H9 (cell line): ENCODE measurements around the gene PTPRR. TPM values are rescaled to one million over a fixed set of nuclear protein-coding genes. Genes with fewer than 3 reads are reported as not detected.

Experiments
- DNase-seq: peaks from one replicate; pipeline ENCODE4 v3.0.0-alpha.2; 2017
- H2AFZ ChIP-seq: one replicate; pipeline ENCODE4 v1.6.1; 2013; ENCODE audit warnings: mild to moderate bottlenecking, low read length, control low read depth, moderate library complexity
- H2AK5ac ChIP-seq: 2 replicates; pipeline ENCODE4 v1.6.1; 2013; ENCODE audit warnings: low read length, control low read depth, mixed read lengths; ENCODE audit not compliant: insufficient read length
- H2BK120ac ChIP-seq: one replicate; pipeline ENCODE4 v1.6.1; 2013; ENCODE audit warnings: low read depth, mild to moderate bottlenecking, low read length, control low read depth, inconsistent platforms; ENCODE audit not compliant: poor library complexity, severe bottlenecking
- H2BK12ac ChIP-seq: 2 replicates; pipeline ENCODE4 v1.6.1; 2013; ENCODE audit warnings: low read length, control low read depth, mixed read lengths, low read depth; ENCODE audit not compliant: insufficient read length
- H2BK15ac ChIP-seq: 2 replicates; pipeline ENCODE4 v1.6.1; 2013; ENCODE audit warnings: low read depth, low read length, control low read depth
- H2BK20ac ChIP-seq: one replicate; pipeline ENCODE4 v1.6.1; 2013; ENCODE audit warnings: low read depth, mild to moderate bottlenecking, low read length, control low read depth, inconsistent platforms; ENCODE audit not compliant: poor library complexity, severe bottlenecking
- H2BK5ac ChIP-seq: 2 replicates; pipeline ENCODE4 v1.6.1; 2013; ENCODE audit warnings: low read length, control low read depth, mixed read lengths; ENCODE audit not compliant: insufficient read length
- H3K14ac ChIP-seq: 2 replicates; pipeline ENCODE4 v1.6.1; 2013; ENCODE audit warnings: low read length, control low read depth; ENCODE audit not compliant: insufficient read depth
- H3K18ac ChIP-seq: 2 replicates; pipeline ENCODE4 v1.6.1; 2013; ENCODE audit warnings: low read depth, mild to moderate bottlenecking, mixed read lengths, low read length, control low read depth; ENCODE audit not compliant: insufficient read length
- H3K23ac ChIP-seq: 2 replicates; pipeline ENCODE4 v1.6.1; 2013; ENCODE audit warnings: low read length, control low read depth, mixed read lengths, low read depth; ENCODE audit not compliant: insufficient read length
- H3K23me2 ChIP-seq: 2 replicates; pipeline ENCODE4 v1.6.1; 2013; ENCODE audit warnings: low read depth, mild to moderate bottlenecking, mixed read lengths, low read length, control low read depth; ENCODE audit not compliant: insufficient read length, poor library complexity, severe bottlenecking
- H3K27ac ChIP-seq: 2 replicates; pipeline ENCODE4 v1.5.1; 2013; ENCODE audit warnings: low read length, control low read depth, mixed read lengths, low read depth; ENCODE audit not compliant: insufficient read length
- H3K27me3 ChIP-seq: 2 replicates; pipeline ENCODE4 v1.6.1; 2013; ENCODE audit warnings: low read length, control low read depth, inconsistent platforms; ENCODE audit not compliant: insufficient read depth
- H3K4ac ChIP-seq: 2 replicates; pipeline ENCODE4 v1.6.1; 2013; ENCODE audit warnings: low read depth, mild to moderate bottlenecking, control low read depth, inconsistent platforms, low read length, moderate library complexity
- H3K4me1 ChIP-seq: 2 replicates; pipeline ENCODE4 v1.6.1; 2013; ENCODE audit warnings: low read length, control low read depth, inconsistent platforms; ENCODE audit not compliant: insufficient read depth
- H3K4me2 ChIP-seq: 2 replicates; pipeline ENCODE4 v1.6.1; 2013; ENCODE audit warnings: low read length, control low read depth, mixed read lengths; ENCODE audit not compliant: insufficient read length, insufficient read depth
- H3K56ac ChIP-seq: 2 replicates; pipeline ENCODE4 v1.6.1; 2013; ENCODE audit warnings: low read depth, mild to moderate bottlenecking, mixed read lengths, low read length, control low read depth; ENCODE audit not compliant: insufficient read length
- H3K79me1 ChIP-seq: 2 replicates; pipeline ENCODE4 v1.6.1; 2013; ENCODE audit warnings: low read depth, mild to moderate bottlenecking, moderate library complexity, low read length, control low read depth, inconsistent platforms; ENCODE audit not compliant: insufficient read depth, poor library complexity, severe bottlenecking
- H3K79me2 ChIP-seq: 2 replicates; pipeline ENCODE4 v1.6.1; 2013; ENCODE audit warnings: low read length, control low read depth, inconsistent platforms; ENCODE audit not compliant: insufficient read depth
- H3K9ac ChIP-seq: 2 replicates; pipeline ENCODE4 v1.6.1; 2013; ENCODE audit warnings: low read length, control low read depth, mixed read lengths; ENCODE audit not compliant: insufficient read length; ENCODE audit errors: extremely low read depth
- H3K9me3 ChIP-seq: one replicate; pipeline ENCODE4 v1.6.1; 2013; ENCODE audit warnings: low read depth, low read length, inconsistent platforms; ENCODE audit not compliant: control insufficient read depth
- H3T11ph ChIP-seq: one replicate; pipeline ENCODE4 v1.6.1; 2013; ENCODE audit warnings: mild to moderate bottlenecking, low read length, control low read depth, inconsistent platforms
- H4K20me1 ChIP-seq: one replicate; pipeline ENCODE4 v1.6.1; 2013; ENCODE audit not compliant: control insufficient read depth, insufficient read length, insufficient read depth
- H4K5ac ChIP-seq: 2 replicates; pipeline ENCODE4 v1.6.1; 2013; ENCODE audit warnings: low read depth, mild to moderate bottlenecking, mixed read lengths, low read length, control low read depth; ENCODE audit not compliant: insufficient read length
- H4K8ac ChIP-seq: replicated peaks from 2 replicates; pipeline ENCODE4 v1.6.1; 2013; ENCODE audit warnings: low read length, control low read depth, mixed read lengths, low read depth; ENCODE audit not compliant: insufficient read length
- H4K91ac ChIP-seq: 2 replicates; pipeline ENCODE4 v1.6.1; 2013; ENCODE audit warnings: low read depth, mild to moderate bottlenecking, moderate library complexity, mixed read lengths, low read length, control low read depth; ENCODE audit not compliant: insufficient read length
- H3K27ac Mint-ChIP-seq, 3 experiments: 2 replicates in 2 of 3; 3 replicates in 1 of 3; pipeline ENCODE4 v1.8.0; 2020 to 2021; ENCODE audit warnings: mixed read lengths in 3 of 3, mild to moderate bottlenecking in 1 of 3, moderate library complexity in 1 of 3
- H3K27me3 Mint-ChIP-seq: 2 replicates; pipeline ENCODE4 v1.8.0; 2021; ENCODE audit warnings: low read depth, mild to moderate bottlenecking, moderate library complexity, mixed read lengths
- H3K36me3 Mint-ChIP-seq, 3 experiments: 2 replicates in 2 of 3; 3 replicates in 1 of 3; pipeline ENCODE4 v1.8.0; 2020 to 2021; ENCODE audit warnings: low read depth in 3 of 3, mixed read lengths in 3 of 3; ENCODE audit not compliant: insufficient read depth in 1 of 3
- H3K4me1 Mint-ChIP-seq, 2 experiments: 2 replicates each; pipeline ENCODE4 v1.8.0; 2020; ENCODE audit warnings: mixed read lengths in 2 of 2
- H3K4me3 Mint-ChIP-seq, 2 experiments: 2 replicates in 1 of 2; 3 replicates in 1 of 2; pipeline ENCODE4 v1.8.0; 2020 to 2021; ENCODE audit warnings: mild to moderate bottlenecking in 2 of 2, mixed read lengths in 2 of 2, moderate library complexity in 1 of 2
- H3K9me3 Mint-ChIP-seq, 2 experiments: 2 replicates in 1 of 2; 3 replicates in 1 of 2; pipeline ENCODE4 v1.8.0; 2020; ENCODE audit warnings: mild to moderate bottlenecking in 2 of 2, mixed read lengths in 2 of 2, moderate library complexity in 1 of 2
- CTCF ChIP-seq: fragments of 200-600 bp; sonication (generic); conservative IDR thresholded peaks from 3 replicates; pipeline ENCODE4 v1.8.0; 2021; ENCODE audit warnings: antibody characterized with exemption, mild to moderate bottlenecking
- WGBS: extraction: QIAGEN DNeasy Blood & Tissue Kit; methylation state at CpG from one replicate; pipeline ENCODE4 v1.1.7; 2013; ENCODE audit warnings: missing lambda C conversion rate, low lambda C conversion rate, mixed read lengths; ENCODE audit not compliant: insufficient read length; ENCODE audit errors: extremely low coverage; 5-methylcytosine and 5-hydroxymethylcytosine counted together
- total RNA-seq: library from RNA; stranded (reverse); gene quantifications from 2 replicates; pipeline ENCODE4 v1.2.1, GENCODE V29; 2021

Gene PTPRR
- total RNA-seq, 1 experiment from 2014 or later, result 0.22 TPM

GRCh38 chr12:70619471-70620152, 300.9 kb downstream of the PTPRR start:
- Mint-ChIP-seq H3K27ac (no peak overlapping the region), H3K36me3 (no peaks in the 10 kb centered on the region), H3K9me3 (no peaks in the 10 kb centered on the region), H3K27me3 (no peaks in the 10 kb centered on the region; the same call in 1 of the 2 replicates), H3K4me1 (peaks cover 25 to 28% of the 10 kb centered on the region in 2 experiments), H3K4me3 (no peak overlapping the region)
- Histone ChIP-seq H3K23ac (no peak overlapping the region), H2AFZ (no peak overlapping the region), H3K56ac (no peak overlapping the region), H2BK20ac (no peak overlapping the region), H4K20me1 (no peaks in the 10 kb centered on the region), H4K8ac (no peak overlapping the region), H3K14ac (no peak overlapping the region), H3K4me2 (no peak overlapping the region), H4K5ac (no peak overlapping the region), H2BK120ac (no peak overlapping the region), H3K9ac (no peak overlapping the region), H3K79me2 (no peaks in the 10 kb centered on the region), H3K4ac (no peak overlapping the region), H3K27ac (no peak overlapping the region), H3T11ph (no peak overlapping the region), H3K4me1 (0 out of 2 replicates have a peak, but pooled peaks cover 2% of the 10 kb centered on the region), H4K91ac (no peak overlapping the region), H2BK5ac (no peak overlapping the region), H2BK15ac (no peak overlapping the region), H2BK12ac (no peak overlapping the region), H3K9me3 (no peaks in the 10 kb centered on the region), H3K27me3 (no peaks in the 10 kb centered on the region), H3K23me2 (no peaks in the 10 kb centered on the region), H2AK5ac (no peak overlapping the region), H3K18ac (no peak overlapping the region), H3K79me1 (no peaks in the 10 kb centered on the region)
- TF ChIP-seq CTCF, result no peak
- DNase-seq, result no peak
- no CpG with 5 or more reads among the region's 5 CpGs for WGBS
